DMS79 (cell line): ENCODE data around the gene MADCAM1.

Experiments
- DNase-seq: peaks from one replicate; lab custom pipeline; 2025; lab: John Stamatoyannopoulos, UW

Gene MADCAM1

DNA sequence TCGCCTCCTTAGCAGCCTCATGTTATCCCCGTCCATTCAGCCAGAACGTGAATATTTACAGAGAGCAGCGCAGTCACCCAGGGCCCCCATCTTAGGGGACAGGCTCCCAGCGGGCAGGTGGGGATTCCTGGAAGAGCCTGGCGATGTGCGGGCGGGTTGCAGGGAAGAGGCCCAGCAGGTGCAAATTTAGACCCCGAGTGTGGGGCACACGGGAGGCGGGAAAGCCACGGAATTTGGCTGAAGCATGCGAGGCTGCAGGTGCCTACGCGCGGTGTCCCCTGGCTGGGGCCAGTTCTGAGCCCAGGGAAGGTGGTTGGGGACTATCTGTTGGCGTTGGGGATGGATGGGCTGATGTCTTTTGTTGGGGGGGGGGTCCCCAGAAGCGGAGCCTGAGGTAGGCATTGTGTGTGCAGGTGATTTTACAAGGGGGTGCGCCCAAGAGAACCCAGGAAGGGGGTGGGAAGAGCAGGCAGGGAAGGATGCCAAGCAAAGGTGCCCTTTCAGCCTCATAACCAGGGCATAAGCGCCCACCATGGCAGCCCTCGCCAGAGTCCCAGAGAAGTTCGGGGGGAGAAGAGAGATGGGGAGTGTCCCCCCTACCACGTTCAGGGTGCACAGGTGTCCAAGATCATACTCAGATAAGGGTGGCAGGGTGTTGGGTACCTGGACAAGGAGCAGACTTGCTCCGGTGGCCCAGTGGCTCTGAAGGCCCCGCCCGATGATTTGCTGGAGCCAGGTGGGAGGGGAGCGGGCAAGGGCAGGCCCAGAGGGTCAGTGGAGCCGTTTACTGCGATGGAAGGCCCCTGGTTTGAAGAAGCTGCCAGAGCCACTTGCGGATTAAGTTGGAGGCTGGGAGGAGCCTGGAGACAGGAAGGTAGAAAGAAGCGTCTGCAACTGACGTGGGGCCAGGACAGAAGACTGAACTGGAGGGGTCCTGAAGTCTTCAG lies 12.2 kb downstream of the MADCAM1 start:
- peak; percentile 43 for DNase-seq

DNA sequence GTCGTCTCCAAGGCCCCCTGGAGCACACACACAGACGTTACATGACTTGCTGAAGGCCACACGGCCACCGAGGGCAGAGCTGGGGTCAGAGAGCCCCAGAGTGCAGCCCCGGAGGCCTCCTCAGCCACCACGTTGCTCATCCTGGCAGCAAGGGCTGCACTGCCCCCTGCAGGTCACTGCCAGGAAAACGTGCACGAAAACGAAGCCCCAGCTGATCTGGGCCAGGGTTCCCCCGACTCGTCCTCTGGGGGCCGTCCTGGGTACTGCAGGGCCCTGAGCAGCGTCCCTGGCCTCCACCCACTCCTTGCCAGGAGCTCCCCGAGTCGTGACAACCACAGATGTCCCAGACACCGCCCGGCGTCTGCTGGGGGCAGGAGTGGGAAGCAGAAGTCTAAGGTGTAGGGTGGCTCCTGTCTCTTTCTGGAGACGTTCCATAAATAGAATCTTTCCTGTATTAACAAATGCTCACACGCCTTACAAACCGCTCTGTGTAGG lies 14.4 kb downstream of the MADCAM1 start:
- DNase-seq, result peak; percentile 70

DNA sequence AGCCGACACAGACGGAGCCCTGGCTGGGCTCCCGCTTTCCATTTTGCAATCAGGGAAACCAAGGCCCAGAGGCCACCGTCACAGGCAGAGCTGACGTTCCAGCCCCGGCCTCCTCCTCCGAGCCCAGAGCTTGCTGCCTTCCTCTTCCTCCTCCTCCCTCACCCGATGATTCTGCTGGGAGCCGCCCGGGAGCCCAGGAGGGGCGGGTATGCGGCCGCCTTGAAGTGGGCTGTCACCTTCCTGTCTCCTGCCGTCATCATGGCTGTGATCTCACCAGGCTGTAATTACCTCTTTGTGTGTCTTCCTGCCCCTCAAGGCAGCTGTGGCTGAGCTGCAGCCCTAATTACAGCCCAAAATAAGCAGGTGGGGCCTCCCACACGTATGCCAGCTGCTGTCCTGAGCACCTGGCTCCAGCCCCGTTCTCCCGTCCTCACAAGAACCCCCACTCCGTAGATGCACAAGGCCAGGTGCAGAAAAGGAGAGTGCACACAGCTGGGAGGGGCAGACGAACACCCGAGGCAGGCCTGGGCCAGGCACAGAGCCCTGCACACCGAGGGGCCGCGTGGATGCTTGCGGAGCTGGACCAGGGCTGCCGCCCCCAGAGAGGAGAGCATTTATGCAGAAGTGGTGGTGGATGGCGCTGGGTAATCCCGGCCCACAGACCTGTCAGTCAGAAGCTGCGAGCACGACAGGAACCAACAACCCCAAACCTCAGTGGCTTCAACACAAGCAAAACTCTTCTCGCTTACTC lies 15.0 kb downstream of the MADCAM1 start:
- peak; percentile 95 for DNase-seq

DNA sequence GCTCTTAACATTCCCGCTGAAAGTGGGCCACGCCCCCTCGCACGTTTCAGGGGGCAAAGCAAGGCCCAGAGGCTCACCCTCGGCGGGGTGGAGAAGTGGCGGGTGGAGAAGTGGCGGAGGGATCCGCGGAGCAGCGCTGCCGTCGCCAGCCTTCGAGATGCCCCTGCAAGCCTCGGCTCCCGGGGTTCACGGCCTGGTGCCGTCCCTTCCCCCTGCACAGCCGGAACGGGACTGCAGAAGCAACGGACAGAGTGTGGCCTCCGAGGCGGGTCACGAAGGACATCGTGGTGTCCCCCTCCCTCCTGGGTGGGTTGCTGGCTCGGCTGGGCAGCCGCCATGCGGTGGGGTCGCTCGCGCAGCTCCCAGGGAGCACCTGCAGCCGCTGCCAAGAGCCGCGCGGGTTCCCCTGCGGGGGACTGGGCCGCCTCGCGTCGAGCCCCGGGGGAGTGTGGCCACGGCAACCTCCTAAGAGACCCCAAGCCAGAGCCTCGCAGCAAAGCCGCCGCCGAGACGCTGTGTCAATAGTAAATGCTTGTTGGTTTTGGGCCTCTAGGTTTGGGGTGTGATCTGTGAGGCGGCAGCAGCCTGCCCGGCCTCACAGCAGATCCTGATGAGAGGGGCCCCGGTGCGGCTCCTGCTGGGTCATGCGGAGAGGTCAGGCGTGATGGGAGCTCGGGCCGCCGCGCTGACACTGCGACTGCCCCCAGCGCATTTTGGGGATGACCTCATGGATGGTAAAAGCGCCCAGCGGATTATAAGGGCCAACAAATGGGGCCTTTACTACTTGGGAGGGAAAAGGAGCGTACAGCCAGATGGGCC lies 16.5 kb downstream of the MADCAM1 start:
- DNase-seq, result peak; percentile 74

DNA sequence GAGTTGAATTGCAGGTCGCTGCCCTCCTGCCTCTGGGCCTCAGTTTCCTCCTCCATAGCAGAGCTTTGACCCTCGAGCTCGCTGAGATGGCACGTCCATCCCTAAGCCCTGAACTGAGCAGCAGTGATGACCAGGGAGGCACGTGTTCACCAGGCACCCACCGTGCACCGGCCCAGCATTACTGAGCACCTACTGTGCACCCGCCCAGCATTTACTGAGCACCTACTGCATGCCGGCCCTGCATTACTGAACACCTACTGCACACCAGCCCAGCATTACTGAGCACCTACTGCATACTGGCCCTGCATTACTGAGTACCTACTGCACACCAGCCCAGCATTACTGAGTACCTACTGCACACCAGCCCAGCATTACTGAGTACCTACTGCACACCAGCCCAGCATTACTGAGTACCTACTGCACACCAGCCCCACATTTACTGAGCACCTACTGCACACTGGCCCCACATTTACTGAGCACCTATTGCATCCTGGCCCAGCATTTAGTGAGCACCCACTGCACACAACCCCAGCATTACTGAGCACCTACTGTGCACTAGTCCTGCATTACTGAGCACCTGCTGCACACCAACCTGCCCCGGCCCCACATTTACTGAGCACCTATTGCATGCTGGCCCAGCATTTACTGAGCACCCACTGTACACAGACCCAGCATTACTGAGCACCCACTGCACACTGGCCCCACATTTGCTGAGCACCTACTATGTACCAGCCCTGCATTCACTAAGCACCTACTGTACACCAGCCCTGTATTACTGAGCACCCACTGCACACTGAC lies 17.3 kb downstream of the MADCAM1 start:
- DNase-seq, result no peak

DNA sequence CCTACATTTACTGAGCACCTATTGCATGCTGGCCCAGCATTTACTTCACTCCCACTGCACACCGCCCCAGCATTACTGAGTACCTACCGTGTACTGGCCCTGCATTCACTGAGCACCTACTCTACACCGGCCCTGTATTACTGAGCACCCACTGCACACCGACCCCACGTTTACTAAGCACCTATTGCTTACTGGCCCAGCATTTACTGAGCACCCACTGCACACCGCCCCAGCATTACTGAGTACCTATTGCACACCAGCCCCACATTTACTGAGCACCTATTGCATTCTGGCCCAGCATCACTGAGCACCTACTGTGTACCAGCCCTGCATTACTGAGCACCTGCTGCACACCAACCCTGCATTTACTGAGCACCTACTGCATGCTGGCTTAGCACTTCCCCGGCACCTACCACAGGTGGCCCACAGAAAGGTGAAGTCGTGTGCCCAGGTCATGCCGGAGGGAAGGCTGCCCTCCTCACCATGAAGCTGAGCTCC lies 17.9 kb downstream of the MADCAM1 start:
- no peak for DNase-seq

DNA sequence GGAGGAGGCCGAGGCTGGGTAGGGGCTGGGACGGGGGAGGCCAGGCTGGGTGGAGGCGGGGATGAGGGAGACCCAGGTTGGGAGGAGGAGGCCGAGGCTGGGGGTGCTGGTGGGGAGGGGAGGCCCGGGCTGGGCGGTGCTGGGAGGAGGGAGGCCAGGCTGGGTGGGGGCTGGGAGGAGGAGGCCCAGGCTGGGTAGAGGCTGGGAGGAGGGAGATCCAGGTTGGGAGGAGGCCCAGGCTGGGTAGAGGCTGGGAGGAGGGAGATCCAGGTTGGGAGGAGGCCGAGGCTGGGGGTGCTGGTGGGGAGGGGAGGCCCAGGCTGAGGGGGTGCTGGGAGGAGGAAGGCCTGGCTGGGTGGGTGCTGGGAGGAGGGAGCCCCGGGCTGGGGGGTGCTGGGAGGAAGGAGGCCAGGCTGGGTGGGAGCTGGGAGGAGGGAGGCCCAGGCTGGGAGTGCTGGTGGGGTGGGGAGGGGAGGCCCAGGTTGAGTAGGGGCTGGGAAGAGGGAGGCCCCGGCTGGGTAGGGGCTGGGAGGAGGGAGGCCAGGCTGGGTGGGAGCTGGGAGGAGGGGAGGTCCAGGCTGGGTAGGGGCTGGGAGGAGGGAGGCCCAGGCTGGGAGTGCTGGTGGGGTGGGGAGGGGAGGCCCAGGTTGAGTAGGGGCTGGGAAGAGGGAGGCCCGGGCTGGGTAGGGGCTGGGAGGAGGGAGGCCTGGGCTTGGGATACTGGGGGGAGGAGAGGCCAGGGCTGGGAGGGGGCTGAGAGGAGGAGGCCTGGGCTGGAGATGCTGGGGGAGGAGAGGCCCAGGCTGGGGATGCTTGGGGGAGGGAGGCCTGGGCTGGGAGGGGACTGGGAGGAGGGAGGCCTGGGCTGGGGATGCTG lies 21.7 kb downstream of the MADCAM1 start:
- no peak for DNase-seq

DNA sequence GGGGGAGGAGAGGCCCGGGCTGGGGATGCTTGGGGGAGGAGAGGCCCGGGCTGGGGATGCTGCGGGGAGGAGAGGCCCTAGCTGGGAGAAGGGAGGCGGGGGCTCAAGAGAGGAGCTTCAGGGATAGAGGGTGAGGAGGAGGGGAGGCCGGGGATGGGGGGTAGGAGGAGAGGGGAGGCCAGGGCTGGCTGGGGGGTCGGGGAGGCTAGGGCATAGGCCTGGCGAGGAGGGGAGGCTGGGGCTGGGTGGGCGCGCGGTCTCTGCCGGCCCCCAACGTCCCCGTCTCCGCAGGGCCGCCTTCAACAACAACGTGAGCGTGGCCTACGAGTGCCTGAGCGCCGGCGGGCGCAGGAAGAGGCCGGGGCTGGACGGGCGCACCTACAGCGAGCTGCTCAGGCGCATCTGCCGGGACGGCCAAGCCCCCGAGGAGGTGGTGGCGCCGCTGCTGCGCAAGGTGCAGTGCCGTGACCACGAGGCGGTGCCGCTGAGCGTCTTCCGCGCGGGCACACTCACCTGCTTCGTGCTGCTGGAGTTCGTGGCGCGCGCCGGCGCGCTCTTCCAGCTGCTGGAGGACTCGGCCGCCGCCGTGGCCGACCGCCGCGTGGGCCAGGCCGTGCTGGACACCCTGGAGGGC lies 22.4 kb downstream of the MADCAM1 start:
- DNase-seq, result no peak

DNA sequence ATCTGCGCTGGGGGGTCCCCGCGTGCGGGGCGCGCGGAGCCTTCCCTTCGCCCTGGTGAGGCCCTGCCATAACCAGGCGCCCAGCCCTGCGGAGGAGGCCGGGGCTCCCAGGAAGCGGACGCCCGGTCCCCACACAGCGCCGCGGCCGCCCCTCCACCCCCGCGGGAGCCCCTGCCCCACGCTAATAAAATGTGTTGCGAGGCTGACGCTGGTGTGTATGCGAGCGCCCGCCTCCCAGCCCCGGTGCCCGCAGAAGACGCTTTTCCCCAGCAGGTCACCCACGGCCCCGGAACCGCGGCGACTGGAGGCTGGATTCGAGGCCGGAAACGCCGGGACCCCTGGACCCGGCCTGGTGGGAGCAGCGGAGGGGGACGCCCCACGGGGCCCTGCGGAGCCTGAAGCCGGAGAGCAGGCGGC lies 23.2 kb downstream of the MADCAM1 start:
- DNase-seq, result no peak

DNA sequence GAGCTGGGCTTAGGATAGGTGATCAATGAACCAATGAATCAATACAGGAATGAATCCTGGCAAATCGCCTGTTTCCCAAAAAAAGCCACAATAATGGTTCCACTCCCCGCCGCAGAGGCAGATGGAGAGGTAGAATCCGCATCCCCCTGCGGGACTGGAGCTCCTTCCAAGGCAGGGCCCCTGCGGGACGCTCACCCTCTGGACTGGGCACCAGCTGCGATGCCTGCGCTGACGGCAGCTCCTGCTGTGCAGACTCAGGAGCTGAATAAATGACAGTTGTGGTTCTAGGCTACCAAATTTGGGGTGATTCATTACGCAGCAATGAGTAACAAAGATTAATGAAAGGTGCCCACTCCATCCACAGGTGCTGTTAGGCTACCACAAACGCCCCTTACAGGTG lies 26.4 kb downstream of the MADCAM1 start:
- no peak for DNase-seq

DNA sequence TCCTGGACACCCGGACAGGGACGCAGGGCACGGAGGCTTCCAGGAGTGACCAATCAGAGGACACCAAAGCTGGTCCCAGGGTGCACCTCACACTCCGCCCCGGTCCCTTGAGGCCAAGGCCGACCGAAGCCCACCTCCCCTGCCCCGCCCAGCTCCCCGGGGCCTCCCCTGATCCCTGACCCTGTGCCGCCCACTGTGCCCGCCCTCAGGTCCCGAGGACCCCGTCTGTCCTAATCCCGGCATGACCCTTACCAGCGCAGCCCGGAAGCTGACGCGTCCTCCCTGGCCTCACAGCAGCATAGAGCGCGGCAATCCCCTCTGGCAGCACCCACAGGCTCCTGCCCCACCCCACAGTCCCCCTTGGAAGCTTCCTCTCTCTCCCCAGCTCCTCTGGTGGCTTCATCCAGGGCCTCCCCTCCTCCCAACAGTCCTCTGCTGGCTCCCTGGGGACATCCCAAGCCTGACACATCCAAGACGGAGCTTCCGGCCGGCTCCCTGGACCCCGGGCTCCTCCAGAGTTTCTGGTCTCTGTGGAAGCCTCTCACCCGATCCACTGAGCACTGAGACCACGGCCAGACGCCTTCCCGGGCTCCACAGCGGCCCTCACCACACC lies 27.9 kb downstream of the MADCAM1 start:
- DNase-seq, result peak; percentile 6

DNA sequence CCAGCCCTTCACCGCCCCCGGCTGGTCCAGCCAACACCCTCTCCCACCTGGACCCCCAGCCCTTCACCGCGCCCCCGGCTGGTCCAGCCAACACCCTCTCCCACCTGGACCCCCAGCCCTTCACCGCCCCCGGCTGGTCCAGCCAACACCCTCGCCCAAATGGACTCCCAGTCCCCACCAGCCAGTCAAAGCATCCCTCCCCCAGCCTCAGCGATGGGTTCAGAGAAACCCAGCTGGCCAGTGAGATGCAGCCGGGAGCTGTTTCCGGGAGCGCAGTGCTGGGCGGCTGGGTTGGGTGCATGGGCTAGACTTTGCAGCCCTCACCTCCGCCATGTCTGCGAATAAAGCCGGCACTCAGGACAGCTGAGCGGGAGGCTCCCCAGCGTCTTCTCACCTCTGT lies 28.7 kb downstream of the MADCAM1 start:
- DNase-seq, result no peak

DNA sequence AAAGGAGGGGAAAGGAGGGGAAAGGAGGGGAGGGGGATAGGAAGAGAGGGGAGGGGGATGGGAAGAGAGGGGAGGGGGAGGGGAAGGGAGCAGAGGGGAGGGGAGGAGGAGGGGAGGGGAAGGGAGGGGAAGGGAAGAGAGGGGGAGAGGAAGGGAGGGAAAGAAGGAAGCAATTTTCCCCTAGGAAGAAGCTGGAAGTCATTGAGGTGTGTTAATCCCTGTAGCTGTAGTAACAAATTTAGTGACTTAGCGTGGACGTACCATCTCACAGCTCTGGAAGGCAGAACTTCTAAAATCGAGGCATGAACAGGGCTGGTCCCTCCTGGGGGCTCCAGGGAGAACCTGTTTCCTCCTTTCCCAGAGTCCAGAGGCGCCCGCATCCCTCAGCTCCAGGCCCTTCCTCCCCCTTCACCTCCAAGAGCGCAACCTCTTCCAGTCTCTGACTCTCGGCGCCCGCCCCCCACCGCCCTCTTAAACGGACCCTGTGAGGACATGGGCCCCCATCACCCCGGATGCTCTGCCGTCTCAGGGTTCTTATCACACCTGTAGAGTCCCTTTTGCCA lies 29.7 kb downstream of the MADCAM1 start:
- DNase-seq, result no peak

DNA sequence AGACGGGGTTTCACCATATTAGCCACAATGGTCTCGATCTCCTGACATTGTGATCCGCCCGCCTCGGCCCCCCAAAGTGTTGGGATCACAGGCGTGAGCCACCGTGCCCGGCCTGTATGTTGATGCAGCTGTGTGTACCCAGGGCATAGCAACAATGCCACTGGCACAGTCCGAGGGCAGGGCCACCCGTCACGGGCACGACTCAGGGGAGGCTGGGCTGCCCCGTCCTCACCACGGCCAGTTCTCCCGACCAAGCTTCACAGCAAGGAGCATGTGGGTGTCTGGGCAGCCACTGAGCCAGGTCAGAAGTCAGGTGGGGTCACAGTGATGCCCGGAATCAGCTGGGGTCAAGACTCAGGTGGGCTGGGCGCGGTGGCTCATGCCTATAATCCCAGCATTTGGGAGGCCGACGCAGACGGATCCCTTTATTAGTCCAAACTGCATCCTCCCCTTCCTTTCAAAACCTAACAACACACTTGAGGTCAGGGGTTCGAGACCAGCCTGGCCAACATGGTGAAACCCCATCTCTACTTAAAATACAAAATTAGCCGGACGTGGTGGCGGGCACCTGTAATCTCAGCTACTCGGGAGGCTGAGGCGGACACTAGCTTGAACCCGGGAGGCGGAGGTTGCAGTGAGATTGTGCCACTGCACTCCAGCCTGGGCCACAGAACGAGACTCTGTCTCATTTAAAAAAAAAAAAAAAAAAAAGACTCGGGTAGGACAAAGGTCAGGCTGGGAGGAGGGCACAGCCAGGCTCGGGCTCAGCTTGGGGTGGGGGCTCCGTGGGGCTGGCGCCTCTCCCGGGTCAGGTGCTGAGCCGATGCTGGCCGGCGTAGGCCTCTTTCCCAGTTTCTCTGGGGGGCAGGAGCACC lies 34.1 kb downstream of the MADCAM1 start:
- DNase-seq, result no peak

DNA sequence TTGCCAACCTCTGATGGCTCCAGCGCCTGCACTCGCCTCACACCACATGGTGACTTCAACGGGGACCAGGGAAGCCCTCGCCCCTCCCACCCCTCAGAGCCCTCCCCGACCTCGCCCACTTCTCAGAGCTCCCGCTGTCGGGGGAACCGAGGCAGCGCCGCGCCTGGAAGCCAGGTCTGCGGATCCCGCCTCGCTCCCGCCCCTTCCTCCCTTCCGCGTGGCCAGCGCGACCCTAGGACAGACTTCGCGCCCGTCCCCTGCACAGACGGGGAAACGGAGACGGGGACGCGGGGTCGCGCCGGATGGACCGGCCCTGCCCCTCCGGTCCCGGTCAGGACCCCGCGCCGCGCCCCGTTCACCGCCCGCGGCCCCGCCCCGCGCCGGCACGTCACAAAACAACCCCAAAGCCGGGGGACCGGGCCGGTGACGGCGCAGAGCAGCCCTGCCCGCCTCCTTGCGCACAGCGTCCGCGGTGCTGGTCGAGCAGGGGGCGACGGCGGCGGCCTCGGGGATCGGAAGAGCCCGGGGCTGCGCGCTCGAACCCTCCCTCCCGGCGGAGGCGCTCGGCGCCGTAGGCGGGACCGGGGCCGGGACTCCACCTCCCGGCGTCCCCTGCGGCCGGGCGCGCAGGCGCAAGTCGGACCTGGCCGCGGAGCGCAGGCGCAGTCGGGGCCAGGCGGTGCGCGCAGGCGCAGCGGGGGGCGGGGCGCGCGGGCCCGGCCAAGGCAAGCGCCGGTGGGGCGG lies 34.9 kb downstream of the MADCAM1 start:
- DNase-seq, result peak; percentile 64

DNA sequence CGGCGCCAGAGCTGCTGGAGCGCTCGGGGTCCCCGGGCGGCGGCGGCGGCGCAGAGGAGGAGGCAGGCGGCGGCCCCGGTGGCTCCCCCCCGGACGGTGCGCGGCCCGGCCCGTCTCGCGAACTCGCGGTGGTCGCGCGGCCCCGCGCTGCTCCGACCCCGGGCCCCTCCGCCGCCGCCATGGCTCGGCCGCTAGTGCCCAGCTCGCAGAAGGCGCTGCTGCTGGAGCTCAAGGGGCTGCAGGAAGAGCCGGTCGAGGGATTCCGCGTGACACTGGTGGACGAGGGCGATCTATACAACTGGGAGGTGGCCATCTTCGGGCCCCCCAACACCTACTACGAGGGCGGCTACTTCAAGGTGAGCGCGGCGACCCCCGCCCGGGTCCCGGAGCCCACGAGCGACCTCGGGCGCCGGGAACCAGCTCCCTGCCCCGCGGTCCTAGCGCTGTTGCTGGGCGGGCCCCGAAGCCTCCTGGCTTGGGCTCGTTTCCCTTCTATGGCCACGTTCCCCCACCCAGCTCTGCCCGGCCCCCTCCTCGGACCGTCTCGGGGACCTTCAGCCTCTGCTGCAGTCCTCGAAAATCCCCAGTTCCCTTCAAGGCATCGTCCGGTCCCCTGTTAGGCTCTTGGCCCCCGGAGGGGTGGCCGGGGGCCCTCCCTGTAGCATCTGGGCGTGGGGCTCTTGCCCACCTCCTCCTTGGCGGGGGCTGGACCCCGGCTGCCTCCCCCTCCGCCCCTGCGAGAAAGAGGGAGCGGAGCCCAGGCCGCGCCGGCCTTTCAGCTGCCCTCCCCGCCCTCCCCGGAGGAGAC lies 35.7 kb downstream of the MADCAM1 start, which contains the start of gene CDC34:
CDC34 (plus strand) TSS at position 8 of the 808 bp plus-strand sequence; CDS start at position 180, 172 bp downstream.
- no peak for DNase-seq
